8988T (cell line): ENCODE data around the gene HOMEZ.
"Not testable (repeated sequence)": the region's sequence is repeated elsewhere in the genome, so short reads cannot be mapped to it uniquely, and the experiment has no call there.

Experiments used
- DNase-seq: peaks from one replicate; pipeline ENCODE4 v3.0.0; 2011

Gene HOMEZ

DNA sequence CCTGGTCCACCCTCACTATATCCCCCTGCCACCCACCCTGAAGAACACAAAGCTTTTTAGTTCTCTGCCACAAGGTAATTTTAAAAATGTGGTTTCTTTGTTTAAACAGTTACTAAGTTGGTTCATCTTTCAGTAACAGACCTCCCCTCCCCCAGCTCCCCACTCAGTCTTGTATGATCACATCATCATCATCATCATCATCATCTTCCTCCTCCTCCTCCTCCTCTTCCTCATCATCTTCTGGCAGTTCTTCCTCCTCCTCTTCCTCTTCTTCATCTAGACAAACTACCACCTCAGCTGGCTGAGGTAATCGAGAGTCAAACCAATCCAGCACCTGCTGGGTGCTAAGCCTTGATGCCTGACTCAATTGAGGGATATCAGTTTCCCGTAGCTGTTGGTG, 10.5 kb downstream of the HOMEZ start:
- DNase-seq, result no peak

DNA sequence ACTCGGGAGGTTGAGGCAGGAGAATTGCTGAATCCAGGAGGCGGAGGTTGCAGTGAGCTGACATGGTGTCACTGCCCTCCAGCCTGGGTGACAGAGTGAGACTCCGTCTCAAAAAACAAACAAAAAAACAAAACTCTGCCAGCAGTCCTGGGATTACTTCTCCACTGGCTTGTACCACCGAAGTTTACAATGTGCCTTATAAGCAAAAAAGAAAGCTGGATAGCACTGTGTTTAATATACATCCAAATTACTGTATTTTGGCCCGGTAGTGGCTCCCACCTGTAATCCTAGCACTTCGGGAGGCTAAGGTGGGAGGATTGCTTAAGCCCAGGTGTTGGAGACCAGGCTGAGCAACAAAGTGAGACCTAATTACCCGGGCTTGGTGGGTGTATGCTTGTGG, 16.7 kb downstream of the HOMEZ start:
- DNase-seq, result no peak

DNA sequence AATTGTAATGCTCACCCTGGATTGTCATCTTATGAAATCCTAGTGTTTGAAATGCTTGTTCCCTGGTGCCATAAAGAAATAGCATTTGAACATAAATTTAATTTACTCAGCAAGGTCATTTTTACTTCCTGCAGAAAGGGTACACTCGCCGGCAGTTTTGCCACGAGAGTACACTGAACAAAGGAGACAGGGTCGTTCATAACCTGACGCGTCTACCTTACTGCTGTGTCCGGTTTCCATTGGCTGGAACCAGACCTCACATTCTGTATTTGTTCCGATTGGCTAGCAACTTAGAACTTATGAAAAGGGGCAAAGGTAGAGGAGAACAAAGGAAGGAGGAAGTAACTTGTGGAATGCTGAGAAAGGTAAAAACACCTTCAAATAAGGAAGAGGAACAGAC, 25.1 kb downstream of the HOMEZ start:
- not testable (repeated sequence) for DNase-seq

DNA sequence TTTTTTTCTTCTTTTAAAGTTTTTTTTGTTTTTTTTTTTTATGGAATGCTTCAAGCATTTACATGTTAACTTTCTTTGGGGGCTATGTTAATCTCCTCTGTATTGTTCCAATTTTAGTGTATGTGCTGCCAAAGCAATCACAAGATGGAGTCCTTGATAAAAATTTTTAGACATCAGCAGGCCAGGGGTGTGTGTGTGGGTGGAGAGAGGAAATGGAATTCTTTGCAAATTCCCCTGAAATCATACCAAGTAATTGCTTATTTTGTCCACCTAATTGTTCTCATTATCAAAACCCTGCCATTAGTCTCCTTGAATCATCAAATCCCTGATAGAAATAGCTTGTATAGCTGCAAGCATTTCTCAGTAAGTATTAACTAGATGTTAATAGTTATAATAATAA, 26.5 kb downstream of the HOMEZ start:
- DNase-seq, result no peak

DNA sequence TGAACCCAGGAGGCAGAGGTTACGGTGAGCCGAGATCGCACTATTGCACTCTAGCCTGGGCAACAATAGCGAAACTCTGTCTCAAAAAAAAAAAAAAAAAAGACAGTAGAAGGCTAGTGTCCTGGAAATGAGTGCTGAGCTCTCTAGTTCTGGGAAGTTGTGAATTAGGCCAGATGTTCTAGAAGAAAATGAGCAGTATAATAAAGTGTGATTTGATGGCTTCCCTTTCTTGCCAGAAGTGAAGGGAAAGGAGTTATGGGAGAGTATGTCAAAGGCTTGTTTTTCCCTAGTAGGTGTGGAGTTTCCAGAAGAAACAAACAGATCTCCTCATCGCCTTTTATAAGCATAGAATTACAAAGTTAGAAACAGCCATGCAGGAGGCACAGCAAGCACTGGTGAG, 27.7 kb downstream of the HOMEZ start:
- DNase-seq, result no peak

DNA sequence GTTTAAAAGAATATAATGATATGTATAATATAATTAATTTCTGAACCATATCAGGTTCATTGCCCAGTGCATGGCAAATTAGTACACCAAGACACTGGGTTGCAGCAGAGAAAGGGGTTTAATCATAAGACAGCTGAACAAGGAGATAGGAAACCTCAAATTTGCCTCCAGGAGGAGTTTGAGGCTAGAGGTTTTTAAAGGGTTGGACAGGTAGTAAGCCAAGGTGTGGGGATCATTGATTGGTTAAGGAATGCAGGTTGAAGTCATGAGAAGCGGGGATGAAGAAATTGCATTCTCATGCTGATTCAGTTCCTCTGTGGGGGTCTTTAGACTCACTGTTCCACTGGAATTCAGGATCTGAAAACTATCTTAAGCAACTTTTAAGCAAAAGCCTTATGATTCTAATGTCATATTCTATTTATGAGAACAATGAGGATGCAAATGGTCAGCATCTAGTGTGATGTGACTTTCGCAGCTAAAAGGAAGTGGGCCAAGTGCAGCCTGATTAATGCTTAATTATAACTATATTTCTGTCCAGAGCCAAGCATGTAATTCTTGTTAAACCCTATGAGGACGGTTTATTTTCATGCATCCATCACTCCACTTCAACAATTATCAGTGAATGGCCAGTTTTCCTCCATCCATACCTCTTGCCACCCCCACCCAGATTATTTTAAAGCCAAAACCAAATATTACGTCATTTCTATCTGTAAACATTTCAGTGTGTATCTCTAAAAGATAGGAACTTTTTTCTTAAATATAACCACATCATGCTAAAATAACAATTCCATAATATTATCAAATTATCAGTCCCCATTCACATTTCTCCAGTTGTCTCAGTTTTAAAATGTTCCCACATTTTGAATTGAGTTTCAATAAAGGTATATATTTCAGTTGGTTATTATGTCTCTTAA, 33.3 kb downstream of the HOMEZ start:
- DNase-seq, result no peak

DNA sequence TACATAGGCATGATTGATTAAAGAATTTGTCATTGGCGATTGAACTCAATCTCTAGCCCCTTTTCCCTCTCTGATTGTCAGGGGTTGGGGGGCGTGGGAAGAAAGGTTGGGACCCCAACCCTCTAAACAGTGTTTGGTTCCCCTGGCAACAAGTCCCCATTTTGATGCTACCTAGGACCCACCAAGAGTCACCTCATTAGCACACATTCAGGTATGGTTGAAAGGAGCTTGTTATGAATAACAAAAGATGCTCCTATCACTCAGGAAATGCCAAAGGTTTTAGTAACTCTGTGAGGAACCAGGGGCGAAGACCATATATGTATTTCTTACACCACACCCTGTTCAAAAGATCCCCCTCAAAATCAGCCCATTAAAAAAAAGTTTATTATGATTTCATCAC, 33.9 kb downstream of the HOMEZ start:
- no peak for DNase-seq

DNA sequence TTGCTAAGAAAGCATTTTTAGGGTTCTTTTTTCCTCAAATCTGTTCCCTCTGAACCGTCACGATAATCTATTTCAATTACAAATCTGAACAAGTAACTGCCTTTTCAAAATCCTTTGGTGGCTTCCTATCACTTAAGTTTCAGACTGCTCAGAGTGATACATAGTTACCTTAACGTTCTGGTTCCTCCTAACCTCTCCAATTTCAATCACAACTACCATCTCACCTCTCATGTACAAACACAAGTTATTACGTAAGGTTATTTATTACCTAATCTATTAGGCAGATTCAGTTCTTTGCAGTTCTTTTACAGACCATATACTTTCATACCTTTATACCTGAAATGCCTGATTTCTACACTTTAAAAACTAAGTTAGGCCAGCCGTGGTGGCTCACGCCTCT, 36.1 kb downstream of the HOMEZ start:
- no peak for DNase-seq

DNA sequence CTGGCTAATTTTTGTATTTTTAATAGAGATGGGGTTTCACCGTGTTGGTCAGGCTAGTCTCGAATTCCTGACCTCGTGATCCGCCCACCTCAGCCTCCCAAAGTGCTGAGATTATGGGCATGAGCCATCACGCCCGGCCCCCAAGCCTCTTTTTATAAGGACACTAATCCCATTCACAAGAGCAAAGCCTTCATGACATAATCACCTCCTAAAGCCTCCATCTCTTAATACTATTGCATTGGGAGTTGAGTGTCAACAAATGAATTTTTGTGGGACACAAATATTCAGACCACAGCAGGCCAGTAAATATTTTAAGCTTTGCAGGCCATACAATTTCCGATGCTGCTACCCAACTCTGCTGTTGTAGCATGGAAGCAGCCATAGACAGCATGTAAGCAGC, 37.3 kb downstream of the HOMEZ start:
- no peak for DNase-seq

DNA sequence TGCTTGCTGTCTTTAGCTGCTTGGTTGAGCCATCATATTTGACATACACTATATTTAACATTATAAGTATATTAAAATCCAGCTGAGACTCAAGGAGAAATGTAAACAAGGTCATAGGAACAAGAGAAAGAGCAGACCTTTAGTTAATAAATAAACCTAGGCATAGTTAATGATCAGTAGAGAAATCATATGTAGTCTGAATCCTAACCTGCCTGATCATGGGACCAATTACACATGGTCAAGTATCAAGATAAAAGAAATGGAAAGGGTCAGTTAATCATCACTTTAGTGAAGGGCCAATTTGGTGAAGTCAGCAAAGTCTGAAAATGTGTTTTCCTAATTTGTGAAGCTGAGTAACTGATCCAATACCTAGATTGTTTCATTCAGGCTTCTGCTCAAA, 40.6 kb downstream of the HOMEZ start:
- DNase-seq, result no peak

DNA sequence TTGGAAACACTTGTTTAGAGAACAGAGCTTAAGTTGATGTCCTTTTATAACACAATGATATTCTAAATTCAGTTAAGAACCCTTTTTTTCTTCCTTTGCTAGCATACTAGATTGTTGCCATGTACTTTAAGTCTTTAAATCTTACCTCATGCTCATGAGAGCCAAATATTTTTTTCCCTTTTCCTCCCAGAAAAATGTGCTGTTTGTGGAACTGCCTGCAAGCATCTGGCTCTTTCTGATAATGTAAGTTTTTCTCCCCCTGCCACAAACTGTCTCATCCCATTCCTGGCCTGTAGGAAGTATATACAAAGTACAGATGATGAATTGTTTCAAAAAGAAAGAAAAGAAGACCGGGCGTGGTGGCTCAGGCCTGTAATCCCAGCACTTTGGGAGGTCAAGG, 42.9 kb downstream of the HOMEZ start:
- DNase-seq, result no peak

DNA sequence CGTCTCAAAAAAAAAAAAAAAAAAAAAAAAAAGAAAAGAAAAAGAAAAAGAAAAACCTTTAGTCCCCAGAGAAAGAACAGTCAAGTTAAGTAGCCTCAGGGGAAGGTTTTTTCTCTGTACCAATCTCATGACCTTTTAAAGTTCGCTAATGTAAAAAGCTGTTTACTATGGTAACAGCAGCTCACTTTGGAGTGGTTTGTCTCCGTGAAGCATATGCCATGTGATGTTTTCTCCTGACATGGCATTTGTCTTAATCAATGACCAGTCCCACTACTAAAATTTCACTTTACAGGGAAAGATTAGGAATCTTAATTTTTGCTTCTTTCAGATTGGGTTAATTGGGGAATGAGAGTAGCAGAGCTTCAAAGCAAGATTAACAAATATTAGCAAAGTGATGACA, 43.9 kb downstream of the HOMEZ start:
- DNase-seq, result no peak

DNA sequence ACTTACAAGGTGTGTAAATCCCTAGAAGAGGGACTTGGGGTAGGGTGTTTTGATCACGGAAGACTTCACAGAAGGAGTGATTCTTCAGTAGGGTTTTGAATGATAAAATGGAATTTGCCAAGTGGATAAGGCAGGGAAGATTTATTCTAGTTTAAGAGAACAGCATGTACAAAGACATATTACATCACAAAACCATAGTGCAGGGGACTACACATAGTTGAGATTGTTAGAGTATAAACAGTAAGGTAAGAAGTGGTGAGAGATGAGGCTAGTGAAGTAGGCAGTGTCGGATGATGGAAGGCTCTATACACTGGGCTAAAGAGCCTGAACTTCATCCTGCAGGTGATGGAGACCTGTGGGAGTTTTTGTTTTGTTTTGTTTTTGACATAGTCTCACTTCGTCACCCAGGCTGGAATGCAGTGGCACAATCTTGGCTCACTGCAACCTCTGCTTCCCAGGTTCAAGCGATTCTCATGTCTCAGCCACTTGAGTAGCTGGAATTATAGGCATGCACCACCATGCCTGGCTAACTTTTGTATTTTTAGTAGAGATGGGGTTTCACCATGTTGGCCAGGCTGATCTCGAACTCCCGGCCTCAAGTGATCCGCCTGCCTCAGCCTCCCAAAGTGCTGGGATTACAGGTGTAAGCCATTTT, 44.7 kb downstream of the HOMEZ start:
- not testable (repeated sequence) for DNase-seq

DNA sequence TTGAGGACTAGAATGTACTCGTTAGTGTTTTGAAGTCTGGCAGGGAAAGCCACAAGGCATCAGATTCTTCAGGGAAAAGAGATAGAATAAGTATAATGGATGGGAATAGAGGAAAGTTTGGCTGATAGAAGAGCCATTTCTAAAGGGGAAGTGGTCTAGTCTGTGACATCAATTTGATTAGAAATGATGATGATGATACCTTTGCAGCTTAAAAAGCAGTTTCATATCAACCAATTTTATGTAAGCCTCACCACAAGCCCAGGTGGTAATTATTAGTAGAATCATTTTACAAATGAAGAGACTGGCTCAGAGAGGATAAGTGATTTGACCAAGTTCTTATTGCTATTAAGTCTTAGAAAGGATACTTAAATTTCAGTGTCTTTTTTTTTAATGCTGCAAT, 45.3 kb downstream of the HOMEZ start:
- no peak for DNase-seq

DNA sequence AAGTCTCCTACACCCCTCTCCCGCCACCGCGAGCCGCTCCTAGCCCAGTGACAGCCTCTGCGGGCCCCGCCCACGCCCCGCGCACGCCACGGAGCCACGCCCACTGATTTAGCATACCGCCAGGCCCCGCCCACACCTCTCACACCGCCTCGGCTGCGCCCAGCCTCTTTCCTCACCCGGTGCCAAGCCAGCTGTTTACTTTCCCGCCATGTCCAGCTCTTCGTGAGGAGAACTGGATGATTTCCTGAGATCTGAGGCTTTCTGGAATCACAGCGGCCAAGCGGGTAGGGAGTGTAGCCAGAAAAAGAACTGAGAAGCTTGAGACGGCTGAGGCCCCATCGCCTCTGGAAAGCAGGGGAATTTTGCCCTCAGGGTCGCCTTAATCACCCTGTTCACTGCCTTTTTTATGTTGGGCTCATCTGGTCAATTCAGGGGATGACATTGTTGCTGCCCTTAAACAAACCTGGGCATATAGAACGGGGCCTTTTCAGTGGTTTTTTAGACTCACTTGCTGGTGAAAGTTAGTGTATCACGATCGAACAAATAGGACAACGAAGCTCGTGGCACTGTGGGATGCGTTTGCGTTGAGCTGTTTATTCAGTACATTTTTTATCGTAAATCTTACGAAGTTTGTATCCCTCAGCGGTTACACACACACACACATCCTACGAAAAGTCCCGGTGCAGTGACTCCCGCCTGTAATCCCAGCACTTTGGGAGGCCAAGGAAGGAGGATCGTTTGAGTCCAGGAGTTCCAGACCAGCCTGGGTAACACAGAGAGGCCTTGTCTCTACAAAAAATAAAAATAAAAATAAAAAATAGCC, 47.9 kb downstream of the HOMEZ start, which contains the start of gene RNF212B:
Gene RNF212B (plus strand): TSS at position 165 of the 823 bp plus-strand sequence. CDS start 2,410 bp downstream, outside the sequence.
- DNase-seq, result peak; percentile 56

DNA sequence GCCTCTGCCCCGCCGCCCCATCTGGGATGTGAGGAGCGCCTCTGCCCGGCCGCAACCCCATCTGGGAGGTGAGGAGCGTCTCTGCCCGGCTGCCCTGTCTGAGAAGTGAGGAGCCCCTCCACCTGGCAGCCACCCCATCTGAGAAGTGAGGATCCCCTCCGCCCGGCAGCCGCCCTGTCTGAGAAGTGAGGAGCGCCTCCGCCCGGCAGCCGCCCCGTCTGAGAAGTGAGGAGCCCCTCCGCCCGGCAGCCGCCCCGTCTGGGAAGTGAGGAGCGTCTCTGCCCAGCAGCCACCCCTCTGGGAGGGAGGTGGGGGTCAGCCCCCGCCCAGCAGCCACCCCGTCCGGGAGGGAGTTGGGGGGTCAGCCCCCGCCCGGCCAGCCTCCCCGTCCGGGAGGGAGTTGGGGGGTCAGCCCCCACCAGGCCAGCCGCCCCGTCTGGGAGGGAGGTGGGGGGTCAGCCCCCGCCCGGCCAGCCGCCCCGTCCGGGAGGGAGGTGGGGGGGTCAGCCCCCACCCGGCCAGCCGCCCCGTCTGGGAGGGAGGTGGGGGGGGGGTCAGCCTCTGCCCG, 53.6 kb downstream of the HOMEZ start:
- DNase-seq, result not testable (repeated sequence)

DNA sequence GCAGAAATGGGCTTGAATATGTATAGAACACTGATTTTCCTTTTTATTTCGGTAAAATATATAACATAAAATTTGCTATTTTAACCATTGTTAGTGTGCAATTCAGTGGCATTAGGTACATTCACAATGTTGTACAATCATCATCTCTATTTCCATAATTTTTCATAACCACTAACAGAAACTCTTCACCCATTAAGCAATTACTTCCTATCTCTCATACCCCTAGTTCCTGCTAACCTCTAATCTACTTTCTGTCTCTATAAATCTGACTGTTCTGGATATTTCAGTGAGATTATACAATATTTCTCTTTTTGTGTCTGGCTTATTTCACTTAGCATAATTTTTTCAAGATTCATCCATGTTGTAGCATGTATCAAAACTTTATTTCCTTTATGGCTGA, 57.1 kb downstream of the HOMEZ start:
- DNase-seq, result no peak

DNA sequence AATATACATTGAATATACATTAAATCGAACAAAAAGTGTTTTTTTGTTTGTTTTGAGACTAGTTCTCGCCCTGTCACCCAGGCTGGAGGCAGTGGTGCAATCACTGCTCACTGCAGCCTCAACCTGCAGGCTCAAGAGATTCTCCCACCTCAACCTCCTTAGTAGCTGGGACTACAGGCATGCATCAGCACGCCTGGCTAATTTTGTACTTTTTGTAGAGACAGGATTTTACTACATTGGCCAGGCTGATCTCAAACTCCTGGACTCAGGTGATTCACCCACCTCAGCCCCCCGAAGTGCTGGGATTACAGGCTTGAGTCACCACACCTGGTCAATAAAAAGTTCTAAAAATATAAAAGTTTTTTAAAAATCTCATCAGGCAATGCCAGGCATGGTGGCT, 58.4 kb downstream of the HOMEZ start:
- no peak for DNase-seq

DNA sequence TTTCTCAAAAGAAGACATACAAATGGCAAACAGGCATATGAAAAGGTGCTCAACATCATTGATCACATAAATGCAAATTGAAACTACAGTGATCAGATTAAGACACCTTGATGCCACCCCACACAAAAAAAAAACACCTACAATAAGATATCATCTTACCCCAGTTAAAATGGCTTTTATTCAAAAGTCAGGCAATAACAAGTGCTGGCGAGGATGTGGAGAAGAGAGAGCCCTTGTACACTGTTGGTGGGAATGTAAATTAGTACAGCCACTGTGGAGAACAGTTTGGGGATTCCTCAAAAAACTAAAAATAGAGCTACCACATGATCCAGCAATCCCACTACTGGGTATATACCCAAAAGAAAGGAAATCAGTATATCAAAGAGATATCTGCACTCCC, 61.0 kb downstream of the HOMEZ start:
- not testable (repeated sequence) for DNase-seq
